Measurements from ENCODE around the gene RAB33B. TPM values are rescaled to one million over a fixed set of nuclear protein-coding genes. Genes with fewer than 3 reads are reported as not detected.

RAB33B gene
- total RNA-seq, 2 experiments from 2014 or later = 9.2 to 11.7 TPM

DNA sequence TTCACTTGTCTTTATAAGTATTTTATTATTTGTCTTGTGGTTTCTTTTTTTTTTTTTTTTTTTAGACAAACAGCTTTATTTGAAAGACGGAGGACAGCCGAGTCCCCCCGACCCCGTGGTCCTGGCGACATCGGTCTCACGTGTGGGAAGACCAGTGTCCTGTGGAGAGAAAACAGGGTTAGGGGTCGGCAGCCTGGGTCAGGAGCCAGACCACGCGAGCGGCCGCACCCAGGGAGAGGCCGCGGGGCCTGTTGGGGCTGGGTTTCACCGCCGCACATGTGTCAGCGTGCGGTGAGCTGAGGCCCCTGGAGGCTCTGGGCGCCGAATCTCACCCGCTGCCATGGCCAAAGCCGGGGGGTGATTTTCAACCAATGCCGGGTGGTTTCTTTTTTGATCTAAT lies 17.8 kb upstream of the RAB33B start:
- CTCF ChIA-PET (ENCODE audit: unreplicated experiment) = interaction anchor here (0.6 kb wide), 1 partner anchor 681 kb away, joined by 3 read pairs; no protein-coding TSS in a partner anchor

GRCh38 chr4:139438141-139438540 lies 15.8 kb upstream of the RAB33B start:
- Histone ChIP-seq H3K79me2 (ENCODE audit: insufficient read depth, low read depth, low read length) (no peaks in the 10 kb centered on the region), H2AFZ (ENCODE audit: low read length) (no peak overlapping the region), H3K9me3 (ENCODE audit: low read length) (peaks cover 31% of the 10 kb centered on the region; the same call in 1 of the 2 replicates), H3K36me3 (ENCODE audit: insufficient read depth, low read length) (peaks cover 32% of the 10 kb centered on the region), H4K20me1 (ENCODE audit: insufficient read depth, low read length) (no peaks in the 10 kb centered on the region), H3K4me2 (ENCODE audit: low read length) (no peak overlapping the region), H3K4me3 (ENCODE audit: low read depth, low read length, poor library complexity, severe bottlenecking) (no peak overlapping the region), H3K9me2 (ENCODE audit: insufficient read depth, low read length) (no peaks in the 10 kb centered on the region), H3K27ac (ENCODE audit: low read depth, low read length, poor library complexity, severe bottlenecking) (no peak overlapping the region), H3K4me1 (ENCODE audit: insufficient read depth, low read length, poor library complexity, severe bottlenecking) (no peaks in the 10 kb centered on the region)
- ChIA-PET CTCF (ENCODE audit: unreplicated experiment) (no interaction called here), POLR2A (interaction anchor here (1.1 to 1.2 kb wide), 2 partner anchors 13 to 44 kb away, joined by 3 to 5 read pairs; no protein-coding TSS in a partner anchor)
- BruUV-seq (replicated peaks) = no TSS peak
- DNase-seq (ENCODE audit: low spot score) = no peak
- TF ChIP-seq EZH2phosphoT487 (IDR thresholded peaks at IDR 0.05; ENCODE audit: borderline replicate concordance, low read depth, low read length) = no peak
- TF ChIP-seq, protein P1, sequence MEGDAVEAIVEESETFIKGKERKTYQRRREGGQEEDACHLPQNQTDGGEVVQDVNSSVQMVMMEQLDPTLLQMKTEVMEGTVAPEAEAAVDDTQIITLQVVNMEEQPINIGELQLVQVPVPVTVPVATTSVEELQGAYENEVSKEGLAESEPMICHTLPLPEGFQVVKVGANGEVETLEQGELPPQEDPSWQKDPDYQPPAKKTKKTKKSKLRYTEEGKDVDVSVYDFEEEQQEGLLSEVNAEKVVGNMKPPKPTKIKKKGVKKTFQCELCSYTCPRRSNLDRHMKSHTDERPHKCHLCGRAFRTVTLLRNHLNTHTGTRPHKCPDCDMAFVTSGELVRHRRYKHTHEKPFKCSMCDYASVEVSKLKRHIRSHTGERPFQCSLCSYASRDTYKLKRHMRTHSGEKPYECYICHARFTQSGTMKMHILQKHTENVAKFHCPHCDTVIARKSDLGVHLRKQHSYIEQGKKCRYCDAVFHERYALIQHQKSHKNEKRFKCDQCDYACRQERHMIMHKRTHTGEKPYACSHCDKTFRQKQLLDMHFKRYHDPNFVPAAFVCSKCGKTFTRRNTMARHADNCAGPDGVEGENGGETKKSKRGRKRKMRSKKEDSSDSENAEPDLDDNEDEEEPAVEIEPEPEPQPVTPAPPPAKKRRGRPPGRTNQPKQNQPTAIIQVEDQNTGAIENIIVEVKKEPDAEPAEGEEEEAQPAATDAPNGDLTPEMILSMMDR (conservative IDR thresholded peaks at IDR 0.05; ENCODE audit: low read length) = no peak
- intact Hi-C loops (cut with micrococcal nuclease; ENCODE audit: unreplicated experiment) = no loop called here

More for the DNA sequence above, 17.8 kb upstream of the RAB33B start:
- TF ChIP-seq EZH2phosphoT487 (IDR thresholded peaks at IDR 0.05; ENCODE audit: borderline replicate concordance, low read depth, low read length) = no peak
- TF ChIP-seq, protein P1 (conservative IDR thresholded peaks at IDR 0.05; ENCODE audit: low read length) = no peak
- BruUV-seq (replicated peaks) = no TSS peak
- POLR2A ChIA-PET = interaction anchor here (0.6 to 2.6 kb wide), 4 partner anchors 16 to 68 kb away, joined by 3 to 8 read pairs (median 4); no protein-coding TSS in a partner anchor
- Histone ChIP-seq H3K4me2 (ENCODE audit: low read length) (no peak overlapping the region), H3K36me3 (ENCODE audit: insufficient read depth, low read length) (peaks cover 32% of the 10 kb centered on the region), H3K9me2 (ENCODE audit: insufficient read depth, low read length) (no peaks in the 10 kb centered on the region), H3K9me3 (ENCODE audit: low read length) (peaks cover 31% of the 10 kb centered on the region; the same call in 1 of the 2 replicates), H3K27ac (ENCODE audit: low read depth, low read length, poor library complexity, severe bottlenecking) (no peak overlapping the region), H4K20me1 (ENCODE audit: insufficient read depth, low read length) (no peaks in the 10 kb centered on the region), H3K4me1 (ENCODE audit: insufficient read depth, low read length, poor library complexity, severe bottlenecking) (no peaks in the 10 kb centered on the region), H3K4me3 (ENCODE audit: low read depth, low read length, poor library complexity, severe bottlenecking) (no peak overlapping the region), H3K79me2 (ENCODE audit: insufficient read depth, low read depth, low read length) (no peaks in the 10 kb centered on the region), H2AFZ (ENCODE audit: low read length) (no peak overlapping the region)
- intact Hi-C loops (cut with micrococcal nuclease; ENCODE audit: unreplicated experiment) = no loop called here
- no peak for DNase-seq (ENCODE audit: low spot score)

DNA sequence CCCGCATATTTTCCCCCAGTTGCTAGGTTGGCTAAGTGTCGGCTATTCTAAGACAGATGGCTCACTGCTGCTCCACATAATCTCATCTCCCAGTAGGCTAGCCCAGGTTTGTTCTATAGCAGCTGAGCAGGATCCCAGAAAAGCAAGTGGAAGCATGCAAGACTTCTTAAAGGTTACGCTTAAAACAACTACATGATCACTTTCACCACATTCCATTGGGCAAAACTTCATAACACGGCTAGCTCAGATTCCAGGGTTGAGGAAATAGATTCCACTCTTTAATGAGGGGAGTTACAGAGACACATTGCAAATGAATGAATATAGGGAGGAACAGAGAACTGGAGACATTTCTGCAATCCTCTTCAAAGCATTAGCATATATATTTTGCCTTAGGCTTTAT lies 12.9 kb upstream of the RAB33B start:
- POLR2A ChIA-PET = interaction anchor here (0.9 to 1.1 kb wide), 2 partner anchors 21 to 344 kb away, joined by 3 read pairs; no protein-coding TSS in a partner anchor
- Histone ChIP-seq H3K27ac (ENCODE audit: low read depth, low read length, poor library complexity, severe bottlenecking) (no peak overlapping the region), H3K79me2 (ENCODE audit: insufficient read depth, low read depth, low read length) (no peaks in the 10 kb centered on the region), H3K9me2 (ENCODE audit: insufficient read depth, low read length) (no peaks in the 10 kb centered on the region), H3K9me3 (ENCODE audit: low read length) (peaks cover 31% of the 10 kb centered on the region; the same call in 1 of the 2 replicates), H3K36me3 (ENCODE audit: insufficient read depth, low read length) (peaks cover 32% of the 10 kb centered on the region), H4K20me1 (ENCODE audit: insufficient read depth, low read length) (no peaks in the 10 kb centered on the region), H3K4me2 (ENCODE audit: low read length) (no peak overlapping the region), H3K4me1 (ENCODE audit: insufficient read depth, low read length, poor library complexity, severe bottlenecking) (no peaks in the 10 kb centered on the region), H2AFZ (ENCODE audit: low read length) (no peak overlapping the region), H3K4me3 (ENCODE audit: low read depth, low read length, poor library complexity, severe bottlenecking) (no peak overlapping the region)
- no peak for DNase-seq (ENCODE audit: low spot score)
- CTCF ChIA-PET (ENCODE audit: unreplicated experiment) = no interaction called here
- TF ChIP-seq, protein P1 (conservative IDR thresholded peaks at IDR 0.05; ENCODE audit: low read length) = no peak
- no peak for TF ChIP-seq EZH2phosphoT487 (IDR thresholded peaks at IDR 0.05; ENCODE audit: borderline replicate concordance, low read depth, low read length)
- BruUV-seq (replicated peaks) = no TSS peak
- intact Hi-C loops (cut with micrococcal nuclease; ENCODE audit: unreplicated experiment) = no loop called here

All from OCI-LY7 (cell line).